ENCODE measurements around the gene ADD2. TPM values are rescaled to one million over a fixed set of nuclear protein-coding genes. Genes with fewer than 3 reads are reported as not detected.

ADD2 gene
- total RNA-seq, 2 donors from 2014 or later = 14.8 to 53.0 TPM

GRCh38 chr2:70683455-70683854, 84.5 kb downstream of the ADD2 start:
- WGBS, 2 experiments (ENCODE audit: insufficient coverage in 1 of 2, insufficient read length in 1 of 2) = 92 to 100% methylated on average over 1 to 6 of the region's 6 CpGs
- Mint-ChIP-seq H3K27me3 (ENCODE audit: insufficient read depth) (no peaks in the 10 kb centered on the region), H3K4me3 (no peak overlapping the region), H3K9me3 (no peaks in the 10 kb centered on the region), H3K27ac (no peak overlapping the region), H3K36me3 (ENCODE audit: low read depth) (peaks cover 1% of the 10 kb centered on the region), H3K4me1 (no peaks in the 10 kb centered on the region)
- peak; percentile 24 for DNase-seq
- no peak overlapping the region for H3K9ac ChIP-seq (ENCODE audit: extremely low read depth, low read length, poor library complexity, severe bottlenecking)
- no peaks in the 10 kb centered on the region for H3K27me3 ChIP-seq (ENCODE audit: control insufficient read depth, insufficient read depth, low read length, poor library complexity, severe bottlenecking)
- H3K36me3 ChIP-seq (ENCODE audit: control insufficient read depth, insufficient read depth, low read length) = no peaks in the 10 kb centered on the region
- no peak overlapping the region for H3K4me3 ChIP-seq (ENCODE audit: low read length)
- H3K9me3 ChIP-seq (ENCODE audit: control insufficient read depth, low read length) = no peaks in the 10 kb centered on the region
- H3K27ac ChIP-seq (ENCODE audit: low read depth, low read length) = no peak overlapping the region
- no peak for TF ChIP-seq CTCF (conservative IDR thresholded peaks at IDR 0.05)
- no peaks in the 10 kb centered on the region for H3K4me1 ChIP-seq (ENCODE audit: control insufficient read depth, insufficient read depth, low read length)

DNA sequence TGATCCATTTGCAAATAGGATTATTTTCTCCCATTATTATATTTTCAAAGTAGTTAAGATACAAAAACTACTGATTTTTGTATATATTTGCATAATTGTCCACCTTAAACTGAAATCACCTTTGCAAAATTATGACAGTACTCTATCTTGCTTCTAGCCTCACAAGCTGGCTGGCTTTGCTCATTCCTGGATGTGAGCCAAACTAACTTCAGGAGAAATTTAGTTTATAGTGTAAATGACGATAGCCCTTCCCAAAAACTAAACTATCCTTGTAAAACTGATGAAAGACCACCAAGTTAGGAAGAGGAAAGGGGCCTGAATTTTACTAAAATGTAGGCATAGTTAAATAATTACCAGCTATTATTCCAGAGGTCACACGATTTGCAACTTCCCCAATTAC, 87.3 kb downstream of the ADD2 start:
- Histone ChIP-seq H3K4me3 (ENCODE audit: low read length) (no peak overlapping the region), H3K27ac (ENCODE audit: low read depth, low read length) (no peak overlapping the region), H3K27me3 (ENCODE audit: control insufficient read depth, insufficient read depth, low read length, poor library complexity, severe bottlenecking) (no peaks in the 10 kb centered on the region), H3K9me3 (ENCODE audit: control insufficient read depth, low read length) (no peaks in the 10 kb centered on the region), H3K4me1 (ENCODE audit: control insufficient read depth, insufficient read depth, low read length) (no peaks in the 10 kb centered on the region), H3K9ac (ENCODE audit: extremely low read depth, low read length, poor library complexity, severe bottlenecking) (no peak overlapping the region), H3K36me3 (ENCODE audit: control insufficient read depth, insufficient read depth, low read length) (no peaks in the 10 kb centered on the region)
- TF ChIP-seq CTCF (conservative IDR thresholded peaks at IDR 0.05) = no peak
- Mint-ChIP-seq H3K4me1 (no peaks in the 10 kb centered on the region), H3K27ac (no peak overlapping the region), H3K36me3 (ENCODE audit: low read depth) (peaks cover 6% of the 10 kb centered on the region), H3K9me3 (no peaks in the 10 kb centered on the region), H3K4me3 (no peak overlapping the region), H3K27me3 (ENCODE audit: insufficient read depth) (no peaks in the 10 kb centered on the region)
- no peak for DNase-seq
- WGBS, 2 experiments (ENCODE audit: insufficient coverage in 1 of 2, insufficient read length in 1 of 2) = 93 to 100% methylated on average over 1 to 2 of the region's 2 CpGs

DNA sequence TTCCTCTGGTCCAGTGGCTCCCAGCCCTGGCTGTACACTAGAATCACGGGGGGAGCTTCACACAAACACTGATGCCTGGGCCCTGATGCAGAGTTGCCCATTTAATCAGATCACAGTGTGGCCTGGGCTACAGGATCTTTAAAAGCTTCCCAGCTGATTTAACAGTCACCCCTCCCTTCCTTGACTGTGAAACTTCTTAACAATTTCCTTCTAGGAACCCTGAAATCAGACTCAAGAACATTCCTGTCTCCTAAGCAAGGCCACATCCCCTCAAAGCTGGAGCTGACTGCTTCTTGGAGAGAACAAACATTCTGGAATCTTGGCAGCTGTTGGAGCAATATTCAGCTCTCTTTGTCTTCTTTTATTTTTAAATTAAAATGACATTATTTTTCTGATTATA, 88.7 kb downstream of the ADD2 start:
- TF ChIP-seq CTCF (conservative IDR thresholded peaks at IDR 0.05) = no peak
- H3K4me3 Mint-ChIP-seq = no peak overlapping the region
- WGBS, 2 experiments (ENCODE audit: insufficient coverage in 1 of 2, insufficient read length in 1 of 2) = 88 to 91% methylated on average over 1 of the region's 1 CpG
- H3K27me3 Mint-ChIP-seq (ENCODE audit: insufficient read depth) = no peaks in the 10 kb centered on the region
- H3K27ac Mint-ChIP-seq = no peak overlapping the region
- no peaks in the 10 kb centered on the region for H3K27me3 ChIP-seq (ENCODE audit: control insufficient read depth, insufficient read depth, low read length, poor library complexity, severe bottlenecking)
- no peaks in the 10 kb centered on the region for H3K4me1 Mint-ChIP-seq
- DNase-seq = peak; percentile 20
- H3K36me3 ChIP-seq (ENCODE audit: control insufficient read depth, insufficient read depth, low read length) = no peaks in the 10 kb centered on the region
- no peaks in the 10 kb centered on the region for H3K4me1 ChIP-seq (ENCODE audit: control insufficient read depth, insufficient read depth, low read length)
- no peak overlapping the region for H3K27ac ChIP-seq (ENCODE audit: low read depth, low read length)
- no peaks in the 10 kb centered on the region for H3K9me3 Mint-ChIP-seq
- no peaks in the 10 kb centered on the region for H3K9me3 ChIP-seq (ENCODE audit: control insufficient read depth, low read length)
- H3K9ac ChIP-seq (ENCODE audit: extremely low read depth, low read length, poor library complexity, severe bottlenecking) = no peak overlapping the region
- H3K36me3 Mint-ChIP-seq (ENCODE audit: low read depth) = peaks cover 9% of the 10 kb centered on the region
- H3K4me3 ChIP-seq (ENCODE audit: low read length) = no peak overlapping the region
